ENCODE results near the gene COX5B.

COX5B gene

GRCh38 chr2:97651114-97651513 is 5.3 kb downstream of the COX5B start:
- DNase-seq: no peak

GRCh38 chr2:97653473-97653872 is 7.6 kb downstream of the COX5B start:
- no peak for DNase-seq

- DNase-seq: no peak
Measured at GRCh38 chr2:97653874-97654273, 8.0 kb downstream of the COX5B start.

GRCh38 chr2:97654309-97654708 is 8.4 kb downstream of the COX5B start:
- DNase-seq: no peak

GRCh38 chr2:97654791-97655190 is 8.9 kb downstream of the COX5B start:
- DNase-seq: no peak

- no peak for DNase-seq
Measured at GRCh38 chr2:97656129-97656755, 10.4 kb downstream of the COX5B start.

- DNase-seq: no peak
Measured at GRCh38 chr2:97656905-97657587, 11.2 kb downstream of the COX5B start.

GRCh38 chr2:97657986-97658690 is 12.3 kb downstream of the COX5B start:
- DNase-seq: no peak

- DNase-seq: no peak
Measured at GRCh38 chr2:97658691-97659157, 12.9 kb downstream of the COX5B start.

GRCh38 chr2:97659256-97660043 is 13.6 kb downstream of the COX5B start:
- no peak for DNase-seq

- DNase-seq: no peak
Measured at GRCh38 chr2:97660044-97660774, 14.3 kb downstream of the COX5B start.

GRCh38 chr2:97660775-97661389 is 15.0 kb downstream of the COX5B start:
- DNase-seq: no peak

- no peak for DNase-seq
Measured at GRCh38 chr2:97661927-97662326, 16.1 kb downstream of the COX5B start.

- no peak for DNase-seq
Measured at GRCh38 chr2:97662386-97662894, 16.6 kb downstream of the COX5B start.

- peak; percentile 85 for DNase-seq
Measured at GRCh38 chr2:97662895-97663625, 17.2 kb downstream of the COX5B start.

- DNase-seq: no peak
Measured at GRCh38 chr2:97663626-97663961, 17.7 kb downstream of the COX5B start.

GRCh38 chr2:97663962-97664635 is 18.2 kb downstream of the COX5B start, which contains the start of gene ACTR1B:
Gene ACTR1B, minus strand, starts transcription at chr2:97664044. Its CDS starts 154 bp downstream, at chr2:97663890.
- DNase-seq: peak; percentile 98

GRCh38 chr2:97664636-97664970 is 18.7 kb downstream of the COX5B start:
- no peak for DNase-seq

GRCh38 chr2:97669448-97669847 is 23.6 kb downstream of the COX5B start, which contains the start of gene C2orf92:
Gene C2orf92, plus strand, starts transcription at chr2:97669713. Its CDS starts 76 bp downstream, at chr2:97669789.
- DNase-seq: no peak

GRCh38 chr2:97670471-97670870 is 24.6 kb downstream of the COX5B start:
- no peak for DNase-seq
